Stimulated activated effector memory CD8-positive, alpha-beta T cell treated with anti-CD3 and anti-CD28 coated beads, Interleukin-12 subunit alpha, Interleukin-12 subunit beta, amount 100 ng/mL, for 72 hours (primary cell): ENCODE data around the gene PTPRN.
A peak's percentile ranks its signal among the peaks of the same experiment; 100 is the strongest.

ENCODE experiments used
- ATAC-seq: fragments of 150-1000 bp; cut with Tn5 transposase; 2 replicates; pipeline ENCODE4 v1.10.0; 2021
- DNase-seq, 2 donors: peaks; one replicate each; pipeline ENCODE4 v3.0.0; 2021 to 2022; ENCODE audit warnings: low spot score in 2 of 2
- H3K27ac Mint-ChIP-seq: one replicate; pipeline ENCODE4 v1.8.0; 2022; ENCODE audit warnings: mild to moderate bottlenecking, mixed read lengths
- H3K36me3 Mint-ChIP-seq: one replicate; pipeline ENCODE4 v1.8.0; 2022; ENCODE audit warnings: mild to moderate bottlenecking, mixed read lengths
- H3K4me1 Mint-ChIP-seq: one replicate; pipeline ENCODE4 v1.8.0; 2022; ENCODE audit warnings: mixed read lengths
- H3K4me3 Mint-ChIP-seq: one replicate; pipeline ENCODE4 v1.8.0; 2022; ENCODE audit warnings: mild to moderate bottlenecking, mixed read lengths
- H3K9me3 Mint-ChIP-seq: one replicate; pipeline ENCODE4 v1.8.0; 2022; ENCODE audit warnings: mixed read lengths

The PTPRN gene

DNA sequence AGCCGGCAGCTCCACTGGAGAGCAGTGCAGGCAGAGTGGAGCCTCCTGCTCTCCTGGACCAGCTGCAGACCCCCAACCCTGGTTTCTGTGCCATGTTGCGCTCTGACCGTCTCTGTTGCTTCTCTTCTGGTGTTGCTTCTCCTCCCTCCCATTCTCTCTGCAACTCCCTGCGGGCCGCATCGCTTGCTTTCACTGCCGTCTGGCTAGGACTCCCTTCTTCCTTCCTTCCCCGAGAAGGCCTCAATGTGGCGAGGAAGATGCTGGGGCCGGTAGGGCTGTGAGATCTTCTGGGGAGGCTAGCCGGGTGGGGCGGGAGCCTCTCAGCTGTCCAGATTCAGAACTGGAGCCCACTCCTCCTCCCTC lies 23.8 kb downstream of the PTPRN start:
- ATAC-seq (no peak), DNase-seq (no peak)
- H3K4me1 Mint-ChIP-seq = peaks cover 44% of the 10 kb centered on the region
- no peaks in the 10 kb centered on the region for H3K9me3 Mint-ChIP-seq
- H3K4me3 Mint-ChIP-seq = no peak overlapping the region
- H3K27ac Mint-ChIP-seq = peak overlapping the region; percentile 81
- peaks cover 57% of the 10 kb centered on the region for H3K36me3 Mint-ChIP-seq

DNA sequence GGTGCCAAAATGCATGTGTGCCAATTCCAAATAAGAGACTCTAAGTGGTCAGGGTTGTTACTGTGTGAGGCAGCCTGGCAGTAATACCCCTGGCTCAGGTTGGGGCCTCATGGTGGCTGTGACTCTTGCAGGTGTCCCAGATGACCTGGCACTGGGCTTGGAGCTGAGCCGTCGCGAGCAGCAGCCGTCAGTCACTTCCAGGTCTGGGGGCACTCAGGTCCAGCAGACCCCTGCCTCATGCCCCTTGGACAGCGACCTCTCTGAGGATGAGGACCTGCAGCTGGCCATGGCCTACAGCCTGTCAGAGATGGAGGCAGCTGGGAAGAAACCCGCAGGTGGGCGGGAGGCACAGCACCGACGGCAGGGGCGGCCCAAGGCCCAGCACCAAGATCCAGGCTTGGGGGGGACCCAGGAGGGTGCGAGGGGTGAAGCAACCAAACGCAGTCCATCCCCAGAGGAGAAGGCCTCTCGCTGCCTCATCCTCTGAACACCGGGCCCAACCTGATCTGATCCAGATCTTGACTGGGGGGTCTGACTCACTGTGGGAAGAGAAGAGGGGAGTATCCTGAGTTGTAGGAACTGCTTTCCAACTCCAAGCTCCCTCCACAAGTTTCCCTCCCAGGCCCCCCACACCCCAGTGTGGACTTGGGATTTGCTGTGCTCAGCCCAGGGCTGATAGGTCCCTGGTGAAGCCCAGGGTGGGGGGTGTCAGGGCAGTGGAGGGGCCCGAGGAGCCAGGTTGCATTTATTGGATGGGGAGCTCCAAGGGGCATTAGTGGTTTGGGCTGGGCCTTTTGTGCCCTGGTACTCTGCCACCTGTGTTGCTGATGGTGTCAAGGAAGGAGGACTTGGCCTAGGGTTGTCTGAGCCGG lies 24.5 kb downstream of the PTPRN start:
- H3K4me3 Mint-ChIP-seq = no peak overlapping the region
- peak overlapping the region; percentile 81 for H3K27ac Mint-ChIP-seq
- H3K9me3 Mint-ChIP-seq = no peaks in the 10 kb centered on the region
- peaks cover 63% of the 10 kb centered on the region for H3K36me3 Mint-ChIP-seq
- no peak for DNase-seq
- no peak for ATAC-seq
- H3K4me1 Mint-ChIP-seq = peaks cover 50% of the 10 kb centered on the region

DNA sequence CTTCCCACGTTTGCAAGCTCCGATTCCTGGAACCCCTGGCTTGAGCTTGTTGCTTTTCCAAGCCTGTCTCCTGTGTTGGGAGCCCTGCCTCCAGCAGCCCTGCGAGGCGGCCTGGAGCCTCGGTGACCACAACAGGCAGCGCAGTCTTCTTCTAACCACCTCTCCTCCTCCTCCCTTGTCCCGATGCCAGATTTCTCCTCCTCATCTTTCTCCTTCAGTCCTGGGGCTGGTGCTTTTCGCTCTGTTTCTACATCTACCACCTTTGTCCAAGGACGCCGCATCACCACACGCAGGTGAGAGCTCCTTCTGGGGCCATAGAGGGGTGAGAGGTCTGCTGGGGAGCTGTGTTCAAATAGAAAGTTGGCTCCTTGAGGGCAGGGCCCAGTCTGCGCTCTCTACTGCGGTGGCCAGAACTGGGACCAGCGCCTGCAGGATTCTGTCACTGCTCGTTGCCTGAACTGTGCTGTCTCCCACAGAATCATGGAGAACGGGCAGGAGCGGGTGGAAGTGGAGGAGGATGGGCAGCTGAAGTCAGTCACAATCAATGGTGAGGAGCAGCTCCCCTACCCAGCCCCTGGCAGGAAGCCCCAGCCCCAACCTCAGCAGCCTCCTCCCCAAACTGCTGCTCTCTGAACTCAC lies 26.1 kb downstream of the PTPRN start:
- Mint-ChIP-seq H3K4me3 (no peak overlapping the region), H3K27ac (peak overlapping the region; percentile 81), H3K4me1 (peaks cover 62% of the 10 kb centered on the region), H3K36me3 (peaks cover 67% of the 10 kb centered on the region), H3K9me3 (no peaks in the 10 kb centered on the region)
- DNase-seq = no peak
- no peak for ATAC-seq

DNA sequence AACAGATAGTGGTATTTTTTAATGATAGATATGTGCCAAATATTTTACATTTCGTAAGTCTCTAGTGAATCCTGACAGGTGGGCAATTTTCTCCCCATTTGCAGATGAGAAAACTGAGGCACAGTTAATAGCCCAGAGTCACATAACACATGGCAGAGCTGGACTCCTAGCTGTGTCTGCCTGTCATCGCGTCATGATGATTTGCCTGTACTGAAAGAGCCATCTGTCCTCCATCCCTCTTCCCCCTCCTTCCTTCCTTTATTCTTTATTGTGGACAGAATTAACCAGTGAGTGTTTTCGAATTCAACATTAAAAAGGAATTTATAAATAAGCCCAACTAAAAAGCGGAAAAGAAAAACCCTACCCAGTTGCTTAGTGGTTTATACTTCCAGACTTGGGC lies 26.8 kb downstream of the PTPRN start:
- DNase-seq (no peak), ATAC-seq (no peak)
- H3K4me3 Mint-ChIP-seq = no peak overlapping the region
- peaks cover 69% of the 10 kb centered on the region for H3K4me1 Mint-ChIP-seq
- peak overlapping the region; percentile 81 for H3K27ac Mint-ChIP-seq
- H3K36me3 Mint-ChIP-seq = peaks cover 67% of the 10 kb centered on the region
- H3K9me3 Mint-ChIP-seq = no peaks in the 10 kb centered on the region

DNA sequence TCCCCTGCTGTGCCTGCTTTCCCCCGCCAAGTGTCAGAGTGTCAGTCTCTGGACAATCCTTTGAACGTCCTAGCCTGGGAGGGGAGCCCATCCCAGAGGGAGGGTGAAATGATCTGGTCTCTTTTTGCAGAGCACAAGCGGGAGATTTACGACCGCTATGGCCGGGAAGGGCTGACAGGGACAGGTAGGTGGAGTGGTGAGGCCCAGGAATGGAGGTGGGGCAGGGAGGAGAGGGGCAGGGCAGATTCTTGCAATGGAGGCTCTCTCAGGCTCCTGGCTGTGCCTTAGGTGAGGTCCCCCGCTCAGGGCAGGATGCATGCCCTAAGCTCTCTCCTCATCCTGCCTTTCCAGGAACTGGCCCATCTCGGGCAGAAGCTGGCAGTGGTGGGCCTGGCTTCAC lies 27.6 kb downstream of the PTPRN start:
- DNase-seq (no peak), ATAC-seq (no peak)
- Mint-ChIP-seq H3K36me3 (peaks cover 67% of the 10 kb centered on the region), H3K4me3 (peak overlapping the region; percentile 90), H3K4me1 (peaks cover 70% of the 10 kb centered on the region), H3K9me3 (no peaks in the 10 kb centered on the region), H3K27ac (peak overlapping the region; percentile 97)

DNA sequence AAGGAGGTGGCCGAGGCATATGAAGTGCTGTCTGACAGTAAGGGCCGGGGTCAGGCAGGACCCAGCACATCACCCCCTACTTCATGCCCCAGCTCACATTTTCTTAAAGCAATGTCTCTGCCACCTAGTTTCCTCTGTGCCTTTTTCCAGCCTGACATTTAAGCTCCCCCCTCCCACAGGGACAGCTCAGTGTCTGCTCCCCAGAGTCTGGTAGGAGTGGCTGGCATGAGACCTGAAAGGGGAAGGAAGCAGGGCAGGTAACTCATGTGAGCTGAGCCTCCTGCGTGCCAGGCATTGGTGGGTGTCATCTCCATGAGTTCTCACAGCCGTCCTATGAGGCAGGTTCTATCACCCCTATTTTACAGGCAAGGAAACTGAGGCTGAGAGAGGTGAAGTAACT lies 28.6 kb downstream of the PTPRN start:
- Mint-ChIP-seq H3K4me3 (peak overlapping the region; percentile 90), H3K4me1 (peaks cover 62% of the 10 kb centered on the region), H3K9me3 (no peaks in the 10 kb centered on the region), H3K27ac (peak overlapping the region; percentile 97), H3K36me3 (peaks cover 63% of the 10 kb centered on the region)
- DNase-seq = no peak
- no peak for ATAC-seq

DNA sequence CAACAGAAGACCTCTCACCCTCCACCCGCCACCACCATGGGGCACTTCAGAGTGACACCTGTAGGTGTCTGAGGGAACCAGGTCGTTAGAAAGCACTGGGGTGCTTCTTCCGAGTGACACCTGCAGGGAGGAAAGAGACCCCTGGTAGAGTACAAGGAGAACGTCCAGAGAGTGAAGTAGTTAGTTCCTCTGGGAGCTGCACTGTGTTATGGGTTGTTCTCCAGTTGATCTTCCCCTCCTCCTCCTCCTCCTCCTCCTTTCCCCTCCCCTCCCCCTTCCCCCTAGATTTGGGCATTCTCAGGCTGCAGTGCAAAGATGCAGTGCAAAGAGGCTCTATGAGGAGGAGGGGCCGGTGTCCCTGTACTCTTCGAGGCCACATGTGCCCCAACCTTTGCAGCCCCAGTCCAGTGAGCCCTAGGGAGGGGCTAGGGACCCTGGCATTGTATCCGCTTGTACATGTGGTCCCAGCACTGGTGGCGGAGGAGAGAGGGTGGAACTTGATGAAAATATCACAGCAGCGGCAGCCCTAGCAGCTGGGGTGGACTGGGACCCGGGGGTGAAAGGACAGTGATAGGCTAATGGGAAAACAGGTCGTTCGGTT lies 29.2 kb downstream of the PTPRN start:
- Mint-ChIP-seq H3K9me3 (no peaks in the 10 kb centered on the region), H3K27ac (peak overlapping the region; percentile 97), H3K36me3 (peaks cover 56% of the 10 kb centered on the region), H3K4me1 (peaks cover 56% of the 10 kb centered on the region), H3K4me3 (peak overlapping the region; percentile 90)
- DNase-seq (no peak), ATAC-seq (no peak)

DNA sequence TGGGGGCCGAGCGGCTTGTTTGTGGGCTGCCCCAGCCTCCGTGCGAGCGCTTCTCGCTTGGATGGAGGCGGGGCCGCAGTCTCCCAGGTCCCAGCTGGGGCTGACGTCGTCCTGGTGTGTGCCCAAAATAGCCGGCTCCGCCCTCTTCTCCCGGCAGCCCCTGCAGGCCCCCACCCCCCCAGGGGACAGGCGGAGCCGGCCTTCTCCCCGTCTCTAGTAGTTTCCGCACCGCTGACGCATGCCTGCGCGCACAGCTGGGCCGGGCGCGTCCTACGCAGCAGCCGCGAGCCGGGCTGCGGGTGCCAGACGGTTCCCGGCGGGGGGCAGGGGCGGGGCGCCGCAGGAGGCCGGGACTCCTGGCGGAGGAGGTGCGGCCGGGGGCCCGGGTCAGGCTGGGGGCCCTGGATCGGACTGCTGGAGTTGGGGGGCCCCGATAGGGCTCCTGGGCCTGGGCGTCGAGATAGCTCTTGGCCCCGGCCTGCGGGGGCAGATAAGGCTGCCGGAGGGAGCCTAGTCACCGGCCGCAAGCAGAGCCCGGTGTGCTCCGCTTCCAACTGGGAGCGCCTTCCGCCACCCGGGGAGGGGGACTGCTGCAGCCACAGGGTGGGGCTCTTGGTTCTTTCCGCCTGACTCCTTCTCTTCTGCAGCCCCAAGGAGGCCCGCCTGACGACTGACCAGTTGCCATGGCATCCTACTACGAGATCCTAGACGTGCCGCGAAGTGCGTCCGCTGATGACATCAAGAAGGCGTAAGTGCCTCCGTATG lies 29.9 kb downstream of the PTPRN start, which contains the start of gene DNAJB2:
Gene DNAJB2 (plus strand): TSS at position 216 of the 765 bp plus-strand sequence. CDS start 468 bp downstream, at position 684.
- peak within 1 kb of the TSS; percentile 90 for H3K4me3 Mint-ChIP-seq
- peaks cover 56% of the 10 kb centered on the region for H3K4me1 Mint-ChIP-seq
- H3K9me3 Mint-ChIP-seq = no peaks in the 10 kb centered on the region
- DNase-seq (peak; percentile 95 to 98), ATAC-seq (peak; percentile 92)
- peaks cover 50% of the 10 kb centered on the region for H3K36me3 Mint-ChIP-seq
- H3K27ac Mint-ChIP-seq = peak within 1 kb of the TSS; percentile 97

DNA sequence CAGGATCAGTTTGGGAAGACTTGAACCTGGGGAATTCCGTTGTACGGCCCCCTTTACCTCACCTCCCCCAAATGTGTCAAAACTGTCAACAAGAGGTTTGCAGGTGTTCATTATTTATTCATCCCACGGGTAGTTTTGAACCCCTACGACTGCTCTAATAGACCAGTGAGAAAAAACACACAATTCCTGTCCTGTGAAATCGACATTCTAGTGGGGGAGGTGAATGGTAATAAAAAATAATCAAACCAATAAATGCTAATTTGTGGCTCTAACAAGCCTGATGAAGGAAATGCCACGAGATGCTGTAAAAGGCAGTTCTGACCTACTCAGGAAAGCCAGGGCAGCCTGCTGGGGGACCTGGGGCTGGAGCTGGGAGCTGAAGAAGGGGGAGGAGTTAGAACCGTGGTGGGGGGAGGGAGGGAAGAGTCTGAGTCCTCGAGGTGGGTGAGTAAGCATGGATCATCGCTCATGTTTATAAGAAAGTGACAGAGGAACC lies 30.5 kb downstream of the PTPRN start:
- H3K4me3 Mint-ChIP-seq = peak overlapping the region; percentile 90
- H3K4me1 Mint-ChIP-seq = peaks cover 54% of the 10 kb centered on the region
- peak overlapping the region; percentile 97 for H3K27ac Mint-ChIP-seq
- H3K36me3 Mint-ChIP-seq = peaks cover 44% of the 10 kb centered on the region
- no peak for DNase-seq
- ATAC-seq = no peak
- no peaks in the 10 kb centered on the region for H3K9me3 Mint-ChIP-seq

DNA sequence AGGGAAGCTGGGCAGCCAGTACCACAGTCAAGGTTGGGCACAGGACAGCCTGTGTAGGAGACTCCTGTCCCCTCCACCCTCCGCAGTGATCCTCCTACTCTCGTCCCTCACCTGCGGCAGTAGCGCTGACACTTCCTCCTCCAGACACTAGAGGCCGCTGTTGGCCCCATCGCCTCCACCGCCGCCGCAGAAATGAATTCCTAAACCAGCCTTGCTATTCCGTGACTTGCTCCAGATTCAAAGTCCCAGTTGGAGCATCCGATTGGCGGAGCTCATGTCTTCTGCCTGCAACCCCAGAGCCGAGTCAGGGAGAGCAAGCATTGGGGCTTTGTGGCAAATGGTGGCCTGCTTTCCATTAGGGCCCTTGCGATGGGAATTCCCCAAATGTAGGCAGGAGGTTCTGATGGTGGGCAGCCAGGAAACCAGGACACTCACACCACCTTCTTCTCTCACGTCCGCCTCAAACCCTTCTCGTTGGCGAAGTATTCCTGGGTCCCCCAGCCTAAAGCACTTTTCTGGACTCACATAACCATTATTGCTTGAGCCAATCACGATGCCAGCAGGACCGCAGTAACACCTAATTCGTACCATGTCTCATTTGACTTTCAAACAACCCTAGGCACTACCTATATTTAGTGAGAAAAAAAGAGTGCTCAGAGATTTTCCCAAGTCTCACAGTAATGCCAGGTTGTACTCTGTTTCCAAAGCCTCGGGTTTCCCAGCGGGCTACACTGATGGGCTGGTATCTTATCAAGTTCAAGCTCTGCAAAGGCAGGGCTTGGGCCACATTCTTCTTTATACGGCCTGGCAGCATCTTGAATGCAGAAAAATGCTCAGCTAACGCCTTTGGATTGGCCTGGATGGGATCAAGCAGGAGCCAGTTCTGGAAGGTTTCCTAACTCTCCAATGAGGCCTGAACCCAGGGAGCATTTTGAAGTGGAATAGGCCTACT lies 31.2 kb downstream of the PTPRN start:
- DNase-seq = peak; percentile 69 to 92
- peak overlapping the region; percentile 97 for H3K27ac Mint-ChIP-seq
- H3K9me3 Mint-ChIP-seq = no peaks in the 10 kb centered on the region
- H3K4me1 Mint-ChIP-seq = peaks cover 47% of the 10 kb centered on the region
- no peak for ATAC-seq
- peak overlapping the region; percentile 90 for H3K4me3 Mint-ChIP-seq
- H3K36me3 Mint-ChIP-seq = peaks cover 37% of the 10 kb centered on the region

DNA sequence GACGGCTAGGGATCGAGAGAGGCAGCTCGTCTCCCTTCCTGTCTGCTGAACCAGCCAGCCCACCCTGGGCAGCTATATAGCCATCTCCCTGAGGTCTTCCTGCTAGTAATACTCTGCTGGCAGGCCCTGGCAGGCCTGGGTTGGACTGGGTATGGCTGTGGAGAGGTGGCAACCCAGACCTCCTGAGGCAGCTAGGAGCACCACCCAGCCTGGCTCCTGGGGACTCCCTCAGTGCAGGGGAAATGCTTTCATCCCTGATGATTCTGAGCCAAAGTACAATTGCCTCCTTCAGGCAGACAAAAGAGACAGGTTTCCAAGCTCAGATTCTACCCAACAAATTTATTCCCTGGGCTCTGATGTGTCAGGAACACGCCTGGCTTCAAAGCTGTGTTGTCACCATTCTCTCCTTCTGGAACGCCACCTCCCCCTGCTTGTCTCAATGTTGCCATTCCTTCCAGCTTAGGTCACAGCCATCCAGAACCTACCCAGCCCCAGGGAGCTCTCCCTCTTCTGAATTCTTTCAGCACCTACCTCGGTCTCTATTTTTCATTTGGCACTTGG lies 34.8 kb downstream of the PTPRN start:
- no peak overlapping the region for H3K4me3 Mint-ChIP-seq
- no peak for DNase-seq
- H3K9me3 Mint-ChIP-seq = no peaks in the 10 kb centered on the region
- no peak for ATAC-seq
- peaks cover 1% of the 10 kb centered on the region for H3K36me3 Mint-ChIP-seq
- no peak overlapping the region for H3K27ac Mint-ChIP-seq
- H3K4me1 Mint-ChIP-seq = peaks cover 20% of the 10 kb centered on the region

DNA sequence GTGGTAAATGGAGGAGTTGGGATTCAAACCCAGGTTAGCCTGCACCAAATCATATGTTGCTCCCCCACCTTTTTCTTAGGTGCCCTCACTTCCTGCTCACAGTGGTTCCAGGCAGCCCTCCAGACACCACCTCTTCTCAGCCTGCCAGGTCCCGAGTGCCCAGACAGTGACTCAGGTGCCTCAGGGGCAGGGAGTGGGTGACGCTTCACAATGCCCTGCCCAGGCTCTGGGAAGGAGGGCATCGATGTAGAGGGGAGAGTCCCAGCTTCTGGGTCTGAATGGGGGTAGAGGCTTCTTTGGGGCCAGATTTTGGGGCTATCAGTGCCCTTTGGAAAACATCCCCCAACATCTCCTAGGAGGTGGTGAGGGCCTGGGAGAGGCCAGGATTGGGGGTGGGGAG lies 35.3 kb downstream of the PTPRN start:
- Mint-ChIP-seq H3K27ac (no peak overlapping the region), H3K4me1 (peaks cover 19% of the 10 kb centered on the region), H3K9me3 (no peaks in the 10 kb centered on the region), H3K36me3 (no peaks in the 10 kb centered on the region), H3K4me3 (no peak overlapping the region)
- ATAC-seq = no peak
- DNase-seq = no peak

DNA sequence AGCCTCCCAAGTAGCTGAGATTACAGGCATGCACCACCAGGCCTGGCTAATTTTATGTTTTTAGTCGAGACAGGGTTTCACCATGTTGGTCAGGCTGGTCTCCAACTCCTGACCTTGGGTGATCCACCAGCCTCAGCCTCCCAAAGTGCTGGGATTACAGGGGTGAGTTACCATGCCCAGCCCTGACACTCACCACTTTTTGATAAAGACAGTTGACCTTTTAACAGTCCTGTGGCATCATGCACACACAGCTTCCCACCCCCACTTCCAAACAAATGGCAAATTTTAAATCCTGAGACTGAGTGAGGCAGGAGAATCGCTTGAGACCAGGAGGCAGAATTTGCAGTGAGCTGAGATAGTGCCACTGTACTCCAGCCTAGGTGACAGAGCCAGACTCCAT lies 36.2 kb downstream of the PTPRN start:
- DNase-seq (no peak), ATAC-seq (no peak)
- Mint-ChIP-seq H3K9me3 (no peaks in the 10 kb centered on the region), H3K4me1 (peaks cover 9% of the 10 kb centered on the region), H3K36me3 (no peaks in the 10 kb centered on the region), H3K4me3 (no peak overlapping the region), H3K27ac (no peak overlapping the region)

DNA sequence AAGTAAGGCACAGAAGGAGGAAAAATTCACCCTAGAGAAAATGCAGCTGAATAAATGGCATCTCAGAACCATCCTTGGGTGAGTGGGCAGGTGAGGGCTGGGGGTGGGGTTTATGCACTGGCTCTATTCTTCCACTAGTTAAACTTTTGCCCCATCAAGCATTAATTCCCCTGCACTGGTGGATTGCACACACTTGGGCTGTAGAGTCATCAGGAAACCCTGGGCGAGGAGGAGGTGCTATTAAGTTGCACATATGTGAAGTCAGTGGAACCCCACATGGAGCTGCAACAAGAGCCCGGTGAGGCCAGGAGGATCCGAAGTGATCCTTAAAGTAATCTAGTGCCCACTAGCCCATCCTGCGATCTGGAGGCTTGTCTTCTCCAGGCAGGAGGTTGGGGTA lies 36.8 kb downstream of the PTPRN start:
- ATAC-seq (no peak), DNase-seq (no peak)
- no peak overlapping the region for H3K4me3 Mint-ChIP-seq
- no peaks in the 10 kb centered on the region for H3K9me3 Mint-ChIP-seq
- no peak overlapping the region for H3K27ac Mint-ChIP-seq
- no peaks in the 10 kb centered on the region for H3K36me3 Mint-ChIP-seq
- peaks cover 3% of the 10 kb centered on the region for H3K4me1 Mint-ChIP-seq
